ENCODE data around the gene WNK4.

WNK4 gene

GRCh38 chr17:42772945-42773289 lies 7.5 kb upstream of the WNK4 start:
- DNase-seq (ENCODE audit: low read depth in 3 of 3) = no peak

- peak; percentile 53 to 67 (median 67) for DNase-seq (ENCODE audit: low read depth in 3 of 3)
Observed at GRCh38 chr17:42773290-42774035, 6.9 kb upstream of the WNK4 start, which contains the start of gene VPS25. VPS25 (plus strand) TSS chr17:42773449; CDS start chr17:42773476, 27 bp downstream.

DNA sequence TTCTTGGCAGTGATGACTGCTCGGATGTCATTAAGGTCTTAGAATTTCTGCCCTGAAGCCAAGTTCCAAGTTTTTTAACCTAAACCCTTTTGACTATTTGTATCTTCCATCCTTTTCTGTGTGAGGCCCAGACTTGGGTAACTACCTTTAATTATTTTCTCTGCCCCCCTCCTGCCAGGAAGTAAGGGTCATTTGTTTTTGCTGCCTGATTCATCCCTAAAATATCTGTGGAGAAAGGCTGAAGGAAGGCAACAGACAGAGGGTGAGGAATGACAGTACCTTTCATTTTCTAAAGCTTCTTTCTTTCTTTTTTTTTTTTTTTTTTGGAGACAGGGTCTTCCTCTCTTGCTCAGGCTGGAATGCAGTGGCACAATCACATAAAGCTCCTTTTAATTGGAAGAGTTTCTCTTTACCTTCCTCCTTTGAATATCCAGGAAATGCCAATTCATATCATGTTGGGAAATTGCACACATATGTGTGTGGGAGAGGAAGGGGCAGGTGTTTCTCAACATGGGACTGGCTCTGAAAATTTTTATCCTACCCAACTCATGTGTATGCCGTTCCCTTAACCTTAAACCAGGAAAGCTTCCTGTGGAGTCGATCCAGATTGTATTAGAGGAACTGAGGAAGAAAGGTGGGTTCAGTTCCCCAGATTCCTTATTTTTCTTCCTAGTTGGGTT lies 6.2 kb upstream of the WNK4 start:
- no peak for DNase-seq (ENCODE audit: low read depth in 3 of 3)

GRCh38 chr17:42775534-42776098 lies 4.8 kb upstream of the WNK4 start:
- no peak for DNase-seq (ENCODE audit: low read depth in 3 of 3)

GRCh38 chr17:42778570-42778969 lies 1.8 kb upstream of the WNK4 start:
- DNase-seq (ENCODE audit: low read depth in 3 of 3) = no peak

DNA sequence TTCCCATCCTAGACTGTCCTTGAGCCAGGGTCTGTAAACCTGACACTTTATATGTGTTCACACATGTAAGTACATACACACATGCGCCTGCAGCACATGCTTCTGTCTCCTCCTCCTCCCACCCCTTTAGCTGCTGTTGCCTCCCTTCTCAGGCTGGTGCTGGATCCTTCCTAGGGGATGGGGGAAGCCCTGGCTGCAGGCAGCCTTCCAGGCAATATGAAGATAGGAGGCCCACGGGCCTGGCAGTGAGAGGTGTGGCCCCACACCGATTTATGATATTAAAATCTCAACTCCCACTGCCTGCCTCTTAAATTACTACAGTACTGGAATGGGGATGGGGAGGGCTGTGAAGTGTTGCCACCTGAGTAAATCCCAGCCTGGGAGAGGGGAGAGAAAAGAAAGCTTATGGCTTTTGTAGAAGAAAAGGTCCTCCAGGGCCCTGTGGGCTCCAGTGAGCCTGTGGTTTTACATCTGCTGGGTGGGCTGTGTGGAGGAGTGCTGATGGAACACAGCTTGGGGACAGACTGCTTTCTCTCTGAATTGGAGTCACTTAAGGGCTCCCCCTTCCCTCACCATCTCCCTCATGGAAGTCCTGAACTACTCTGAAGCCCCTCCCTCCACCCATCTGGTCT lies 990 bp upstream of the WNK4 start:
- DNase-seq (ENCODE audit: low read depth in 3 of 3) = no peak

GRCh38 chr17:42780851-42781638 lies 635 bp downstream of the WNK4 start:
- no peak for DNase-seq (ENCODE audit: low read depth in 3 of 3)

- no peak for DNase-seq (ENCODE audit: low read depth in 3 of 3)
Observed at GRCh38 chr17:42781639-42782165, 1.3 kb downstream of the WNK4 start.

- DNase-seq (ENCODE audit: low read depth in 3 of 3) = no peak
Observed at GRCh38 chr17:42782166-42783061, 2.0 kb downstream of the WNK4 start.

- no peak for DNase-seq (ENCODE audit: low read depth in 3 of 3)
Observed at GRCh38 chr17:42783062-42783790, 2.8 kb downstream of the WNK4 start.

- no peak for DNase-seq (ENCODE audit: low read depth in 3 of 3)
Observed at GRCh38 chr17:42783791-42784138, 3.4 kb downstream of the WNK4 start.

DNA sequence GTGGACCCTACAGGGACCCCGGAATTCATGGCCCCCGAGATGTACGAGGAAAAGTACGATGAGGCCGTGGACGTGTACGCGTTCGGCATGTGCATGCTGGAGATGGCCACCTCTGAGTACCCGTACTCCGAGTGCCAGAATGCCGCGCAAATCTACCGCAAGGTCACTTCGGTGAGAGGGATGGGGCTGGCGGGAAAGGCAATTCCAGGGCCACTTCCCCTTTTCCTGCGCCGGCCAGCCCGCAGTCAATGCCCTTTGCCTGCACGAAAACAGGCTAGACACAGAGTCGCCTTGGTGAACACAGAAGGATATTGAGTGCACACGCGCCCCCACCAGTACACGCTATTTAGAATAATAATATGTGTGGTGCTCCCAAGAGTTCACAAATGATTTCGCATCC lies 4.0 kb downstream of the WNK4 start:
- DNase-seq (ENCODE audit: low read depth in 3 of 3) = no peak

- DNase-seq (ENCODE audit: low read depth in 3 of 3) = no peak
Observed at GRCh38 chr17:42784811-42785592, 4.6 kb downstream of the WNK4 start.

GRCh38 chr17:42787266-42787665 lies 6.9 kb downstream of the WNK4 start:
- no peak for DNase-seq (ENCODE audit: low read depth in 3 of 3)

DNA sequence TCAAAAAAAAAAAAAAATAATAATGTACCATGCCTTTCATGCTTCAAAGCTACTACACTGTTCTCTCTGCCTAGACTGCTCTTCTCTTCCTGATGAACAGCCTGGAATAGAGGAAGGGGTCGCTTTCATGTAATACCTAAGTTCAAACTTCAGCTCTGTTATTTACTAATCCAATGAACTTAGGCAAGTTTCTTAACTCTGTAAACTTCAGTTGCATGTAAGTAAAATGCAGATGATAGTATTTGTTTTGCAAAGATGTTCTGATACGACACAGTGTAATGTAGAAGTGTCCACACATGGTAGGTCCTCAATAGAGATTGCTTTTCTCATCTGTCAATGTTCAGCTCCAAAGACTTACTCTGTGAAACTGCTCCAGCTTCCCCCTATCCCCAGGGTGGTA lies 11.5 kb downstream of the WNK4 start:
- no peak for DNase-seq (ENCODE audit: low read depth in 3 of 3)

DNA sequence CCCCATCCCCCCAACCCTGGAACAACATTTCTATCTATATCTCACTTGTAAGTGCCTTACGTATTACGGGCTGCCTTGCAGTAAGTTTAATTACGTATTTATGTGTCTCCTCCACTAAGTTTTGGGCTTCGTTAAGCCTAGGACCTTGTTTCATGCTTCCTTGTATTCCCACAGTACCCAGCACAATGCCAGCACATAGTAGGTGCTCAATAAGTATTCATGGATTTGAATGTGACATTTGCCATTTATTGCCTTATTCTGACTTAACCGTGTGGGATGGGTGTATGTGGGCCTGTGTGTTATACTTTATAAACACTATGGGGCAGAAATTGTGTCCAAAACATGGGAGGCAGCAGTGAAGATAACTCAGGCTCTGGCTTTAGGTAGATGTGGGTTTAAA lies 12.1 kb downstream of the WNK4 start:
- no peak for DNase-seq (ENCODE audit: low read depth in 3 of 3)

DNA sequence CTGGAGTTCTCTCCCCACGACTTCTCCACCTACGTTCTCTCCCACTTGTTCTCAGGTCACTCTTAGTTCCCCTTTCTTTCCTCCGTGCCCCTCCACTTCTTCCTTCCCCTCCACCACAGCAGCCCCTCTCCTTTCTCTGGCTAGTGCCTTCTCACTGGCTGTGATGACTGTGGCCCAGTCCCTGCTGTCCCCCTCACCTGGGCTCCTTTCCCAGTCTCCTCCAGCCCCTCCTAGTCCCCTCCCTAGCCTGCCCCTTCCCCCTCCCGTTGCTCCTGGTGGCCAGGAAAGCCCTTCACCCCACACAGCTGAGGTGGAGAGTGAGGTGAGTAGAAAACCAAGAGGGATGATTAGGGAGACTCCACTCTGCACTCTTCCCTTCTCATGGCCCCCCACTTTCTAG lies 14.7 kb downstream of the WNK4 start:
- DNase-seq (ENCODE audit: low read depth in 3 of 3) = no peak

GRCh38 chr17:42795465-42795864 lies 15.1 kb downstream of the WNK4 start:
- DNase-seq (ENCODE audit: low read depth in 3 of 3) = no peak

DNA sequence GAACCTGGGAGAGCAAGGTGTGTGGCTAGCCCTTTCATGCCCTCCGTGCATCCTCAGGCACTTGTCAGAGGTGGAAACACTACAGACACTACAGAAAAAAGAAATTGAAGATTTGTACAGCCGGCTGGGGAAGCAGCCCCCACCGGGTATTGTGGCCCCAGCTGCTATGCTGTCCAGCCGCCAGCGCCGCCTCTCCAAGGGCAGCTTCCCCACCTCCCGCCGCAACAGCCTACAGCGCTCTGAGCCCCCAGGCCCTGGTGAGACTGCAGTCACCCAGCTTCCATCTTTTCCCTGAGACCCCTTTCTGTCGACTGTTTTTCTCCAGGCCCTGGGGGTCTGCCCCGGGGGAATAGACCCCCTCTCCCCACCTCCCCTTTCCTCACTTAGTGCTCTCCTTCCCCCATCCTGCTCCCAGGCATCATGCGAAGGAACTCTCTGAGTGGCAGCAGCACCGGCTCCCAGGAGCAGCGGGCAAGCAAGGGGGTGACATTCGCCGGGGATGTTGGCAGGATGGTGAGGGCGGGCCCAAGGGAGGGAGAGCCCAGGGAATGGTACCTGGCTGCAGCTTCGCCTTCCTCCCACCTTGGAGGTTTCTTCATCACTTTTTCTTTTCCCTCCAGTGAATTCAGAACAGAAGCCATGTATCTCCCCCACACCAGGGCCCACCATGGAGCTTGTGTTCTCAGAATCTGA lies 15.8 kb downstream of the WNK4 start:
- DNase-seq (ENCODE audit: low read depth in 3 of 3) = no peak
